Ectodermal cell (in vitro differentiated cells): Measurements from ENCODE around the gene IKZF1.

Source experiments
- H3K27ac ChIP-seq: 2 replicates; pipeline ENCODE4 v1.7.0; 2013; ENCODE audit warnings: mild to moderate bottlenecking, low read depth, low read length; ENCODE audit not compliant: insufficient read depth, poor library complexity, severe bottlenecking
- H3K27me3 ChIP-seq: 2 replicates; pipeline ENCODE4 v1.7.0; 2013; ENCODE audit warnings: mild to moderate bottlenecking, low read length; ENCODE audit not compliant: insufficient read depth, control insufficient read depth, poor library complexity, severe bottlenecking
- H3K36me3 ChIP-seq: one replicate; pipeline ENCODE4 v1.7.0; 2013; ENCODE audit warnings: low read length; ENCODE audit not compliant: control insufficient read depth, insufficient read depth
- H3K4me1 ChIP-seq: one replicate; pipeline ENCODE4 v1.7.0; 2013; ENCODE audit warnings: low read length; ENCODE audit not compliant: control insufficient read depth, insufficient read depth
- H3K4me3 ChIP-seq: 2 replicates; pipeline ENCODE4 v1.7.0; 2013; ENCODE audit warnings: low read depth, low read length, control low read depth; ENCODE audit not compliant: insufficient read depth
- H3K9me3 ChIP-seq: 2 replicates; pipeline ENCODE4 v1.7.0; 2013; ENCODE audit warnings: mild to moderate bottlenecking, low read length, moderate library complexity; ENCODE audit not compliant: control insufficient read depth
- WGBS, 2 experiments: methylation state at CpG; one replicate each; pipeline ENCODE4 v1.1.7; 2013; ENCODE audit warnings: missing lambda C conversion rate in 2 of 2; 5-methylcytosine and 5-hydroxymethylcytosine counted together

Gene IKZF1

DNA sequence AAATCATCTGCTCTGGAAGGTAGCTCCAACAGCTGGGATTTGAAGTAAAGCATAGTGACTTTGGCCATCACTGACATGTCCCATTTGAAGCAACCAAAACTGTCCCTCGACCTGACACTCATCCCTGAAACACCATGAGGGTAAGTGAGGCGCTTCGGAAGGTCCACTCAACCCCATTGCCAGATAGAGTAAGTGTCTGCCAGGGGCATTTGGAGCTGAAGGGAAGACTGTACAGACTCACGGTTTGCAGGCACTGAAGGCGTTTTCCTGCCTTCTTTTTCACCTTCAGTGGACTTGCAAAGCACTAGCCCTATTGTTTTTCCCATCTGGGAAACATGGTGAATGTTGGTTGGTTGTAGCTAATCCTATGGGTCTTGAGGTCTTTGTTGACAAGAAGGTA is 57.6 kb downstream of the IKZF1 start:
- H3K4me1 ChIP-seq: peaks cover 11% of the 10 kb centered on the region
- 89 to 98% methylated on average over 5 of the region's 5 CpGs for WGBS, 2 experiments
- no peaks in the 10 kb centered on the region for H3K27me3 ChIP-seq
- H3K36me3 ChIP-seq: no peaks in the 10 kb centered on the region
- no peak overlapping the region for H3K27ac ChIP-seq
- H3K9me3 ChIP-seq: no peaks in the 10 kb centered on the region
- H3K4me3 ChIP-seq: no peak overlapping the region

DNA sequence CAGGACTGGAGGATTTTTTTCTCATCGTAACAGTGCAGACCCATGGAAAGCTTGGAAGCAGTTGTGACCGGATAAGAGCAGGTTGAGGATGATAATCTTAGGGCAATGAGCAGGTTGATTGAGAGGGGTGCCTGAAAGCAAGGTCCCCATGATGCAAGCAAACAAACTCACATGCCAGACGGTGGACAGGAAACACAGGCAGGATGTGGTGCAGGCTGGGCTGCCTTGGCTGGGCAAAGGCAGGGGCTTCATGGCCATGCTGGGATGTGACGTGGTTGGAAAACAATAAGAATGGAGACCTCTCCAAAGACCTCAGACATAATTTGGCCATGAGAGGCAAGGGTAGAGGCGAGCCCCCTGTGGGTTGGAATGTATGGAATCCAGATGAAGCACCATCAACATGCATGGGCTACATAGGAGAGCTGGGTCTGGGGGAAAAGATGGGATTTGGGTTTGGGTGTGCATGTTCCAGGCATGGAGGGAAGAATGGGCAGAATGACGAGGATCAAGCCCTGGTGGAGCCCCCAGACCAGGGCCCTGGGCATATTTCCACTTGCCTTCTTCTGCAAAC is 58.3 kb downstream of the IKZF1 start:
- no peak overlapping the region for H3K27ac ChIP-seq
- no peaks in the 10 kb centered on the region for H3K9me3 ChIP-seq
- peaks cover 11% of the 10 kb centered on the region for H3K4me1 ChIP-seq
- 91 to 96% methylated on average over 6 of the region's 6 CpGs for WGBS, 2 experiments
- H3K27me3 ChIP-seq: no peaks in the 10 kb centered on the region
- no peaks in the 10 kb centered on the region for H3K36me3 ChIP-seq
- no peak overlapping the region for H3K4me3 ChIP-seq

DNA sequence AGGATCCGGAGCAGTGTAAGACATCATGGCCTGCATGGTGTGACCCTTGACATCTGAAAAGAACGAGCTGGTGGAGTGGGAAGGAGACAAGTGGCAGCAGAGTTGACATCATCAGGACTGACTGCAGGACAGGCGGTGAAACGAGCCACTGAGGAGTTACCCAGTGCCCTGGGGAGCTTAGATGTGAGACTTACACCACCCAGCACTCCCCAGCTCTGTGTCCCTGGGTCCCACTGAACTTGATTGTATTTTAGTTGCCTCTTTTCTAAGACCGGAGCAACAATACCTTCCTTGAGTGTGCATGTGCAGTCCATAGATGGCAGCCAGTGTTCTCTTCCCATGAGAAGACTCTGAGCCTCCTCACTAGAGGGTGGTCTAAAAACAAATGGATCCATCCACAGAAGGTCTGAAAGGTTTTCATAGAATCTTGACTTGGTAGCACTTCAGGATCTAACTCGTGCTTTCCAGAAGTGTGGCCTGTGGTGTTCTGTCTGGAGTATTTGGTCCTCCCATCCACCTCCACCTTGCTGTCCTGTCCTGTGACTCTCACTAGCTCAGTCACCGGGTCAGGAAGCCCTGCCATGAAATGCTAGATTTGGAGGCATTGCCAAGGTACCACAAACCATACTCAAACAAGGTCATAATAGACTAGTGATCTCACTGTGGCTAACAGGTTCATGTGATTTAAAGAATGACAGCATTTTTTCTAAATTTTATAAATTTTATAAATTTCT is 59.0 kb downstream of the IKZF1 start:
- Histone ChIP-seq H3K4me3 (no peak overlapping the region), H3K27ac (no peak overlapping the region), H3K4me1 (peaks cover 11% of the 10 kb centered on the region), H3K27me3 (no peaks in the 10 kb centered on the region), H3K9me3 (no peaks in the 10 kb centered on the region), H3K36me3 (no peaks in the 10 kb centered on the region)
- 93 to 99% methylated on average over 7 of the region's 7 CpGs for WGBS, 2 experiments

DNA sequence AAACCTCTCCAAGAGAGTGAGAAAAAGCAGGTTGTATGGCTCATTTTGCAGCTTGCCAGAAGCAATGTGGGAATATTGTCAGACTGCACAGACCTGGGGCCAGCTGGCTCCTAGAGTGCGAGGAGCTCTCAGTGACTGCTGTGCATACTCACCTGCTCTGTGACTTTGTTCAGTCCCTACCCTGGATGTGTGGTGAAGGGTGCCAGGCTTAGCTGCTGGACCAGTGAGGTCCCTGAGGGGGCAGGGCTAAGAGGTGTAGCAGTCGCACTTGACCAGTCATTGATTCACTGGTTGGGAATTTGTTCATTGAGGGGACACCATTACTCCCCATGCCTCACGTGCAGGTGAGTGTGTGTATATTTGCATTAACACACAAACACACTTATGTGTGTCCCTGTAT is 60.1 kb downstream of the IKZF1 start:
- peaks cover 9% of the 10 kb centered on the region for H3K4me1 ChIP-seq
- no peaks in the 10 kb centered on the region for H3K36me3 ChIP-seq
- H3K27me3 ChIP-seq: no peaks in the 10 kb centered on the region
- H3K27ac ChIP-seq: no peak overlapping the region
- 76 to 88% methylated on average over 2 to 3 of the region's 3 CpGs for WGBS, 2 experiments
- H3K9me3 ChIP-seq: no peaks in the 10 kb centered on the region
- H3K4me3 ChIP-seq: no peak overlapping the region

DNA sequence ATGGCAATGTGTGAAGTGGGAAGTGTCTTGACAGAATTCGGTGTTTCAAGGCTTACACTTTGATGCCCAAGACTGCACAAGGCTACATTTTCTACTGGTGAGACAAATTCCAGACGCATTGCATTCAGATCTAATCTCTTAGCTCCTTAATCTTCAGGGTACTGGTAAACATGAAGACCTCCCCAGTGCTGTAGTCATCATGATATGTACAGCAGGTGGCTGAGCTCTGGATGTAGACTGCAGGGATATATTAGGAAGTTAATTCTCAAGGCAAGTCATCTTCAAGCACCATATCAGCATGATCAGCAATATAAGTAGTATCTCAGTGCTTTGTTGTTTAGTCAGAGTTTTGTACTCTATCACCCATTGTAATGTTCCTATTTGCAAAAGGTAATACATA is 61.8 kb downstream of the IKZF1 start:
- 92% methylated on average over 2 of the region's 2 CpGs for WGBS, 2 experiments
- no peak overlapping the region for H3K4me3 ChIP-seq
- no peaks in the 10 kb centered on the region for H3K9me3 ChIP-seq
- H3K36me3 ChIP-seq: no peaks in the 10 kb centered on the region
- no peak overlapping the region for H3K27ac ChIP-seq
- no peaks in the 10 kb centered on the region for H3K4me1 ChIP-seq
- no peaks in the 10 kb centered on the region for H3K27me3 ChIP-seq

DNA sequence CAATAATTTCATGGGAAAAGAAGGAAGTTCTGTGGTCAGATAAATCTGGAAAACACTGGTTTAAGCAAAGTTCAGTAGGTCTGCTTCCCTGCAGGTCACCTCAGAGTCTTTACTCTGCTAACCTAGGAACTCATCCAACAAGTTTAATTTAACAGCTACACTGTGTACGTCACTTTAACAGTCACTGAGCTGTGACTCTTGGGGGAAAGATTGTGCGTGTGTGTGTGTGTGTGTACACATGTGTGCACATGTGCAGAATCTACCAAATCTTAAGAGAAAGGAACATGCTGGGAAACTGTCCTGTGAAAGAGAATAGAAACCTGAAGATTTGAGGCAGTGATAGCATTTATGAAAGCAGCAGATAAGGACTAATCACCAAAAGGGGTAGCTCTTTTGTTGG is 62.6 kb downstream of the IKZF1 start:
- H3K27ac ChIP-seq: no peak overlapping the region
- no peaks in the 10 kb centered on the region for H3K36me3 ChIP-seq
- 86 to 88% methylated on average over 2 of the region's 2 CpGs for WGBS, 2 experiments
- no peaks in the 10 kb centered on the region for H3K27me3 ChIP-seq
- no peak overlapping the region for H3K4me3 ChIP-seq
- no peaks in the 10 kb centered on the region for H3K4me1 ChIP-seq
- H3K9me3 ChIP-seq: no peaks in the 10 kb centered on the region

DNA sequence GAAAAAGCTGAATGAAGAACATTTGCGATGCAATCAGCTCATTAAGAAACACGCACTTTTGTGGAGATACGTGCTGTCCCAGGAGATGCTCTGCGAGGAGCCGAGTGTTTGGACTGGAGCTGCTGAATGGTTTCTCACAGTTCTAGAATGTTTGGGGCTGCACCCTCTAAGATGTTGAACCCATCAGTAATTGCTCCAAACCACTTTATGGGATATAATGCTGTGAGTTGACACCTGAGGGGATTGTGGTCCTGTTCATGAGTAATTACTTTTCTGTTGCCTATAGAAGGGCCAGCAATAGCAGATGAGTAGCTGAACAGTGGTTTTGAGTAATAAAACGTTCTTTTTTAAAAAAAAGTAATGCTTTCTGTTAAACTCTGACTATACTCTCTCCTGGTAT is 63.1 kb downstream of the IKZF1 start:
- Histone ChIP-seq H3K27ac (no peak overlapping the region), H3K27me3 (no peaks in the 10 kb centered on the region), H3K4me3 (no peak overlapping the region), H3K36me3 (no peaks in the 10 kb centered on the region), H3K4me1 (no peaks in the 10 kb centered on the region), H3K9me3 (no peaks in the 10 kb centered on the region)
- 94 to 96% methylated on average over 6 of the region's 6 CpGs for WGBS, 2 experiments

DNA sequence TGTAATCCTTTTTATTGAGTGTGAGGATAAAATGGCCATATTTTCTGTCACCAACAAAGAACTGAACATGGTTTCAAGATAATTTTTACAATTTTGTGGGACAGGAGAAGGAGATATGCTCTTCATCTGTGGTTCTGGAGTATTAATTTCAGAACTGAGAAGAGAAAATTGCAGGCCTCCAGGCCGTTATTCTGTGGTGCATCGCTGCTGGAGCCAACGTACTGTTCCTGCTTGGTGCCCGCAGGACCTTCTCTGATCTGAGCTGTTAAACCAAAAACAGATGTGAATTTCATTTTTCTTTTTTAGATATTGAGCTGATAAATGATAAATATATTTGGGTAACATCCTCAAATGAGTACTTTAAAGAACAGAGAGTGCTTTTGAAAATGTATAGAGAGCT is 63.9 kb downstream of the IKZF1 start:
- WGBS, 2 experiments: 91 to 98% methylated on average over 4 of the region's 4 CpGs
- Histone ChIP-seq H3K4me3 (no peak overlapping the region), H3K27me3 (no peaks in the 10 kb centered on the region), H3K9me3 (no peaks in the 10 kb centered on the region), H3K4me1 (no peaks in the 10 kb centered on the region), H3K27ac (no peak overlapping the region), H3K36me3 (no peaks in the 10 kb centered on the region)

DNA sequence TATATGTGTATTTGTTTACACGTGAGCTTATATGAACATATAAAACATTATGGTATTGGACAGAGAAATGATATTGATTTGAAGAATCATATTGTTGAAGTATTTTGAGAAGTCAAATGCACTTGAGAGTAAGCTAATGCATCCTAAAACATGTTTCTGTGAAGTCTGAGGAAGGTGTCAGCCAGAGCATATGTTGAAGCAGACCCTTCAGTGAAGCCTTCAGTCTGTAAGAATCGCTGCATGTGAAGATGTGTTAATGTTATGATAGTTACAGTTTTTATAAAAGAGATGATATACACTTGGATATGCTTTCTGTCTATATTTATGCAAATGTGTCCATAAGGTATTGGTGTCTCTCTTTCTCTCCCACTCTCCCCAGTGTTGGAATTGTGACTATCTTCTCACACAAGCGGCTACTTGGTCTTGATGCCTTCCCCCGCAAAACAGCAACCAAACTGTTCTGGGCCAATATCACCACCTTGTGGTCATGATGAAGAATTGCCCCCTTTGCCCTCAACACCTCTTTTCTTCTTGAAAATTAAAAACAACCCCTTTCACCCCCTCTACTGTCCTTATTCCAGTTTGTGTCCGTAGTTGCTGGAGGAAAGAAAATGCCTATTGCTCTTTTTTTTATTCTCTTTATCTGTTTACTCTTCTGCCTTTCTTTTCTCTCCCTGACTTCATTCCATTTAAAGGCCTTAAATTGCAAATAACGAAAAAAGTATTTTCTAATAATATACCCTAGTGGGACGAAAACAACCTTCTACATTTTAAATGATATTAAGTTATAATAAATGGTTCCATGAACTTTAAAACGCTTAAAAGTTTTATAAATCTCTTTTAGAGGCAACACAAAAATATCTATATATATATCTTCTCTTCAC is 64.9 kb downstream of the IKZF1 start:
- Histone ChIP-seq H3K27ac (no peak overlapping the region), H3K4me1 (no peaks in the 10 kb centered on the region), H3K4me3 (no peak overlapping the region), H3K27me3 (no peaks in the 10 kb centered on the region), H3K36me3 (no peaks in the 10 kb centered on the region), H3K9me3 (no peaks in the 10 kb centered on the region)
- WGBS, 2 experiments: 54 to 67% methylated on average over 5 to 7 of the region's 8 CpGs

DNA sequence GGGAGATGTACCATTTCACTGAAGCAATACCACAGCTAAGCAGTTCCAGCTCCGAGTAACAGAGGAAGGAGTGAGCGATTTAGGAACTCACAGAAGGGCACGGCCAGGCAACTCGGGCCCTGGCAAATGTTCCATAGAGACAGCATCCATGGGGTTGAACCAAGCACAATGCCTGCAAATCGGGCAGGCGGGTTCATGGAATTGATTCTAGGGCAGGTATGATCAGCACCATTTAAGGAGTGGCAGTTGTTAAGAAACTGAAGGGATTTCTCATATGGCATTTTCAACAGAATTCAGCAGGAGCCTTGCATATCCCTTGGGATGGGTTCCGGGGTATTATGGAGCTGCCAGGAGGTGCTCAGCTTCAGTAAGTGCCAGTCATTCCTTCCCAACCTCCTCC is 66.4 kb downstream of the IKZF1 start:
- WGBS, 2 experiments: 96 to 98% methylated on average over 7 of the region's 7 CpGs
- no peaks in the 10 kb centered on the region for H3K36me3 ChIP-seq
- no peaks in the 10 kb centered on the region for H3K9me3 ChIP-seq
- H3K4me1 ChIP-seq: no peaks in the 10 kb centered on the region
- no peak overlapping the region for H3K4me3 ChIP-seq
- no peaks in the 10 kb centered on the region for H3K27me3 ChIP-seq
- no peak overlapping the region for H3K27ac ChIP-seq
